Measurements from ENCODE around the gene PPP1R3C. TPM values are rescaled to one million over a fixed set of nuclear protein-coding genes. Genes with fewer than 3 reads are reported as not detected.

PPP1R3C gene
- total RNA-seq, 2 donors from 2014 or later, result 89.1 to 241 TPM

DNA sequence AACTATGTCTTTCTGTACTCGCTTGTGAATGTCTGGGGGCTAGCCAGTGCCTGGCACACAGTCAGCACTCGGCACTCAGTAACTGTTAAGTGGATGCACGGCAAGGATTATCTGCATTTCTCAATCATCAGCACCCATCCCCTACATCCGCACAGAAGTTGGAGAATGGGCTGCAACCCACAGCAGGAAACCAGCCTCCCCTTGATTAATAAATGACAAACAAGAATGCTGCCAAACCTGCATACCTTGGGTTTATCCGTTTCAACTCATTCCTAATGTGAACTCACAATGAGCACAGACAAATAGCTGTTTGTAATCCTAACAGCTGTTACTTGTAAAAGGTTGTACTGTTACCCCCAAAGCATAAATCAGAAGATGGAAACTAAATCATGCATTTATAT lies 28.9 kb downstream of the PPP1R3C start:
- DNase-seq (ENCODE audit: low spot score), result no peak
- Histone ChIP-seq H3K27ac (peak overlapping the region; percentile 67 to 82), H3K9me3 (no peaks in the 10 kb centered on the region), H3K27me3 (replicated peaks; ENCODE audit: insufficient read depth) (no peaks in the 10 kb centered on the region), H3K4me3 (no peak overlapping the region), H3K36me3 (no peaks in the 10 kb centered on the region), H3K4me1 (ENCODE audit: control insufficient read depth in 1 of 2, low read depth in 2 of 2) (peaks cover 10 to 77% of the 10 kb centered on the region in 2 donors)
- no peak for ATAC-seq (ENCODE audit: insufficient number of reproducible peaks, low FRiP score, low read depth)
- TF ChIP-seq CTCF (IDR thresholded peaks at IDR 0.05), result no peak

GRCh38 chr10:91602868-91603568 lies 29.9 kb downstream of the PPP1R3C start:
- H3K4me1 ChIP-seq (ENCODE audit: control insufficient read depth in 1 of 2, low read depth in 2 of 2), result peaks cover 13 to 78% of the 10 kb centered on the region in 2 donors
- H3K9me3 ChIP-seq, result no peaks in the 10 kb centered on the region
- no peak overlapping the region for H3K4me3 ChIP-seq
- H3K27me3 ChIP-seq (replicated peaks; ENCODE audit: insufficient read depth), result no peaks in the 10 kb centered on the region
- H3K27ac ChIP-seq, result peak overlapping the region; percentile 67 to 82
- no peaks in the 10 kb centered on the region for H3K36me3 ChIP-seq
- ATAC-seq (ENCODE audit: insufficient number of reproducible peaks, low FRiP score, low read depth), result no peak
- no peak for DNase-seq (ENCODE audit: low spot score)
- no peak for TF ChIP-seq CTCF (IDR thresholded peaks at IDR 0.05)

- DNase-seq (ENCODE audit: low spot score), result no peak
- no peaks in the 10 kb centered on the region for H3K27me3 ChIP-seq (replicated peaks; ENCODE audit: insufficient read depth)
- ATAC-seq (ENCODE audit: insufficient number of reproducible peaks, low FRiP score, low read depth), result no peak
- peaks cover 15 to 78% of the 10 kb centered on the region in 2 donors for H3K4me1 ChIP-seq (ENCODE audit: control insufficient read depth in 1 of 2, low read depth in 2 of 2)
- H3K4me3 ChIP-seq, result no peak overlapping the region
- H3K27ac ChIP-seq, result peak overlapping the region; percentile 67 to 82
- H3K9me3 ChIP-seq, result no peaks in the 10 kb centered on the region
- no peaks in the 10 kb centered on the region for H3K36me3 ChIP-seq
- no peak for TF ChIP-seq CTCF (IDR thresholded peaks at IDR 0.05)
These were observed 30.4 kb downstream of the PPP1R3C start for GRCh38 chr10:91602449-91602848.

DNA sequence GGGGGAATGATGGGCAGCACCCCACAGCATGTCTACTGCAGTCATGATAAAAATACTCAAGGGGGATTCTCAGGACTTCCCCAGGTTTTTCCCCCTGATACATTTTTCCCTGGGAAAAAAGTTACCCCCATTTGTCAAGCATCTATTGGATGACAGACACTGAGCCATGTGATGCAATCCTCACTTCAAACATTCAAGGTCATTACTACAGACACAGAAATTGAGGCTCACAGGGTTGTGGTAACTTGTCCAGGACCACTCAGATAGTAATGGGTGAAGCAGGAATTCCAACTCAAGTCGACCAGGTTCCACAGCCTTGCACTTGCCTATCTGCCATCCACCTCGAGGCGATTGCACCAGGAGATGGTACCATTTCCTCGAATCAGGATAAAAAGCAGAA lies 31.7 kb downstream of the PPP1R3C start:
- no peak for DNase-seq (ENCODE audit: low spot score)
- H3K27ac ChIP-seq, result peak overlapping the region in 1 of 2 donors; percentile 67
- no peaks in the 10 kb centered on the region for H3K9me3 ChIP-seq
- no peak for TF ChIP-seq CTCF (IDR thresholded peaks at IDR 0.05)
- H3K4me3 ChIP-seq, result no peak overlapping the region
- no peak for ATAC-seq (ENCODE audit: insufficient number of reproducible peaks, low FRiP score, low read depth)
- H3K27me3 ChIP-seq (replicated peaks; ENCODE audit: insufficient read depth), result no peaks in the 10 kb centered on the region
- H3K36me3 ChIP-seq, result no peaks in the 10 kb centered on the region
- H3K4me1 ChIP-seq (ENCODE audit: control insufficient read depth in 1 of 2, low read depth in 2 of 2), result peaks cover 27 to 87% of the 10 kb centered on the region in 2 donors

GRCh38 chr10:91598211-91598977 lies 34.5 kb downstream of the PPP1R3C start:
- no peaks in the 10 kb centered on the region for H3K27me3 ChIP-seq (replicated peaks; ENCODE audit: insufficient read depth)
- H3K4me1 ChIP-seq (ENCODE audit: control insufficient read depth in 1 of 2, low read depth in 2 of 2), result peaks cover 33 to 87% of the 10 kb centered on the region in 2 donors
- no peaks in the 10 kb centered on the region for H3K36me3 ChIP-seq
- ATAC-seq (ENCODE audit: insufficient number of reproducible peaks, low FRiP score, low read depth), result no peak
- H3K9me3 ChIP-seq, result no peaks in the 10 kb centered on the region
- peak overlapping the region; percentile 82 to 96 for H3K27ac ChIP-seq
- no peak overlapping the region for H3K4me3 ChIP-seq
- no peak for DNase-seq (ENCODE audit: low spot score)
- TF ChIP-seq CTCF (IDR thresholded peaks at IDR 0.05), result no peak

Measured in thoracic aorta (tissue), 2 donors.